ENCODE data around the gene PRPF4.

The PRPF4 gene

DNA sequence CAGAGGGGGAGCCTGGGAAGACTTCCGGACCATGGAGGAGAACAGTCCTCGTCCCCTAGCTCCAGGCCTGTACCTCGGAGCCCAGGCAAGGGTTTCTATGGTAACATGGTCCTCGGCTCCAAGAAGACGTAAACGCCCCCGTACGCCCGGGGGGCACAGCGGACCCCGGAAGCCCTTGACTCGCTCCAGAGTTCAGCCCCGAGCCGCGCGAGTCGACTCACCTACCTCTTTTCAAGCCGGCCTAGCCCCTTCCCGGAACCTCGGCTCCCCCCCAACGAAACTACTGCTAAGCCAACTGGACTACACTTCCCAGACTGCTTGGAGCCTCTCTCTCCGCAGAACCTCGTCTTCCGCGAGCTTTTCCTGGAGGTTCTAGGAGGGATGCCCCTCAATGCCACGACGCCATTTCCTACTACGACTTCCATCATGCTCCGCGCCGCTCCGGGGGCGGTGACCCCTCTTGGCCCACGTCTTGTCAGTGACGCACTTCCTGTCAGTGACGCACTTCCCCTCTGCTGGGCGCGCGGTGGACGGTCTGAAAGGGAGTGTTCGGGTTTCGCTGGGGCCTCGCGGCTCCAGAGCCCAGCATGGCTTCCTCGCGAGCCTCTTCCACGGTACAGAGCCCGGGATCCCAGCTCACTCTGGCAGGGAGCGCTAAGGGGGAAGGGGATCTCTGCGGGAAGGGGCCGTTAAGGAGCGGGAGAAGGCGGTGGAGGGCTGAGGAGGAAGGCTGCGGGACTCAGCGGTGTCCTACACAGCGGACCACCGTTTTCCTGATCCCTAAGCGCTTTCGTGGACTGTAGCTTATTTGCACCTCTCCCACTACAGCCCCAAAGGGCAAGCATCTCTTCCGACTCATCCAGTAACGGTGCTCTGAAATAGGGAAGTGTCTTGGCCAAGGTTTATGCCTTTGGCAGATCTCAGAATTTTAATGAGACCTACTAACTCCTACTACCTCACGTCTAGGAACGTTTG is at the start of gene PRPF4, which contains the start of gene CDC26:
TSS of gene PRPF4 (plus strand) at position 502 of the 975 bp plus-strand sequence. CDS start at position 588, 86 bp downstream.
TSS of gene CDC26 (minus strand) at position 416 of the 975 bp plus-strand sequence. CDS start 3,065 bp downstream, outside the sequence.
- peak within 1 kb of the TSS; percentile 80 for H3K27ac ChIP-seq (ENCODE audit: low read length)
- peaks cover 65% of the 10 kb centered on the region for H3K79me2 ChIP-seq (ENCODE audit: low read length)
- H3K27me3 ChIP-seq (replicated peaks; ENCODE audit: insufficient read depth, low read length) = no peaks in the 10 kb centered on the region
- H2AFZ ChIP-seq (ENCODE audit: low read length) = peak within 1 kb of the TSS; percentile 84
- DNase-seq = peak; percentile 97
- no peaks in the 10 kb centered on the region for H3K9me2 ChIP-seq (replicated peaks; ENCODE audit: insufficient read depth, low read length)
- H3K9me3 ChIP-seq (replicated peaks; ENCODE audit: insufficient read depth, low read length) = no peaks in the 10 kb centered on the region
- peaks cover 6% of the 10 kb centered on the region for H3F3A ChIP-seq (ENCODE audit: insufficient read depth, low read length)
- no peaks in the 10 kb centered on the region for H4K20me1 ChIP-seq (ENCODE audit: insufficient read depth, low read length)
- peak within 1 kb of the TSS; percentile 85 for H3K4me2 ChIP-seq (ENCODE audit: low read depth, low read length)
- TF ChIP-seq EZH2 (optimal IDR thresholded peaks at IDR 0.05; ENCODE audit: low read depth, low read length) (no peak), EZH2phosphoT487 (IDR thresholded peaks at IDR 0.05; ENCODE audit: low read length) (no peak)
- TF ChIP-seq, protein P1, sequence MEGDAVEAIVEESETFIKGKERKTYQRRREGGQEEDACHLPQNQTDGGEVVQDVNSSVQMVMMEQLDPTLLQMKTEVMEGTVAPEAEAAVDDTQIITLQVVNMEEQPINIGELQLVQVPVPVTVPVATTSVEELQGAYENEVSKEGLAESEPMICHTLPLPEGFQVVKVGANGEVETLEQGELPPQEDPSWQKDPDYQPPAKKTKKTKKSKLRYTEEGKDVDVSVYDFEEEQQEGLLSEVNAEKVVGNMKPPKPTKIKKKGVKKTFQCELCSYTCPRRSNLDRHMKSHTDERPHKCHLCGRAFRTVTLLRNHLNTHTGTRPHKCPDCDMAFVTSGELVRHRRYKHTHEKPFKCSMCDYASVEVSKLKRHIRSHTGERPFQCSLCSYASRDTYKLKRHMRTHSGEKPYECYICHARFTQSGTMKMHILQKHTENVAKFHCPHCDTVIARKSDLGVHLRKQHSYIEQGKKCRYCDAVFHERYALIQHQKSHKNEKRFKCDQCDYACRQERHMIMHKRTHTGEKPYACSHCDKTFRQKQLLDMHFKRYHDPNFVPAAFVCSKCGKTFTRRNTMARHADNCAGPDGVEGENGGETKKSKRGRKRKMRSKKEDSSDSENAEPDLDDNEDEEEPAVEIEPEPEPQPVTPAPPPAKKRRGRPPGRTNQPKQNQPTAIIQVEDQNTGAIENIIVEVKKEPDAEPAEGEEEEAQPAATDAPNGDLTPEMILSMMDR (IDR thresholded peaks at IDR 0.05; ENCODE audit: low read length) = no peak
- H3K36me3 ChIP-seq (replicated peaks; ENCODE audit: insufficient read depth, low read length) = peaks cover 14% of the 10 kb centered on the region
- peaks cover 10% of the 10 kb centered on the region for H3K4me1 ChIP-seq (ENCODE audit: low read length)
- H3K9ac ChIP-seq (ENCODE audit: low read length) = peak within 1 kb of the TSS; percentile 93
- peak within 1 kb of the TSS; percentile 98 for H3K4me3 ChIP-seq (ENCODE audit: low read length)

DNA sequence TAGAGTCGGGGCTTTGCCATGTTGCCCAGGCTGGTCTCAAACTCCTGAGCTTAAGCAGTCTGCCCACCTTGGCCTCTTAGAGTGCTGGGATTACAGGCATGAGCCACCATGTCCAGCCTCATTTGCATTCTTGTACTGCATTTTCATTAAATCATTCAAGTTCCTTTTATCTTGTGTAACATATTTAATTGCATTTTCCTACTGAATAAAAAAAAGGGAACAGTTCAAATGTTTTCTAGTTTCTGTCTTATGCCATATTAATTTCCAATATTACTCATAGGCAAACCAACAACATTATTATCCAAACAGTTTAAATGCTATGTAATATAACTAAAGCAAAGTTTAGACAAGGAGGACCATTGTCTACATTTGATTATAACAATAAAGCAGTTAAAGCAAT is 48.0 kb upstream of the PRPF4 start:
- Histone ChIP-seq H3K4me2 (ENCODE audit: low read depth, low read length) (no peak overlapping the region), H3K27ac (ENCODE audit: low read length) (no peak overlapping the region), H3K9ac (ENCODE audit: low read length) (no peak overlapping the region), H4K20me1 (ENCODE audit: insufficient read depth, low read length) (no peaks in the 10 kb centered on the region), H3K36me3 (replicated peaks; ENCODE audit: insufficient read depth, low read length) (no peaks in the 10 kb centered on the region), H3K4me3 (ENCODE audit: low read length) (no peak overlapping the region), H3K9me2 (replicated peaks; ENCODE audit: insufficient read depth, low read length) (no peaks in the 10 kb centered on the region), H3F3A (ENCODE audit: insufficient read depth, low read length) (no peaks in the 10 kb centered on the region), H2AFZ (ENCODE audit: low read length) (no peak overlapping the region), H3K79me2 (ENCODE audit: low read length) (peaks cover 3% of the 10 kb centered on the region; the same call in 1 of the 2 replicates), H3K9me3 (replicated peaks; ENCODE audit: insufficient read depth, low read length) (no peaks in the 10 kb centered on the region), H3K4me1 (ENCODE audit: low read length) (peaks cover 3% of the 10 kb centered on the region; the same call in 1 of the 2 replicates), H3K27me3 (replicated peaks; ENCODE audit: insufficient read depth, low read length) (no peaks in the 10 kb centered on the region)
- DNase-seq = no peak
- no peak for TF ChIP-seq EZH2 (optimal IDR thresholded peaks at IDR 0.05; ENCODE audit: low read depth, low read length)

DNA sequence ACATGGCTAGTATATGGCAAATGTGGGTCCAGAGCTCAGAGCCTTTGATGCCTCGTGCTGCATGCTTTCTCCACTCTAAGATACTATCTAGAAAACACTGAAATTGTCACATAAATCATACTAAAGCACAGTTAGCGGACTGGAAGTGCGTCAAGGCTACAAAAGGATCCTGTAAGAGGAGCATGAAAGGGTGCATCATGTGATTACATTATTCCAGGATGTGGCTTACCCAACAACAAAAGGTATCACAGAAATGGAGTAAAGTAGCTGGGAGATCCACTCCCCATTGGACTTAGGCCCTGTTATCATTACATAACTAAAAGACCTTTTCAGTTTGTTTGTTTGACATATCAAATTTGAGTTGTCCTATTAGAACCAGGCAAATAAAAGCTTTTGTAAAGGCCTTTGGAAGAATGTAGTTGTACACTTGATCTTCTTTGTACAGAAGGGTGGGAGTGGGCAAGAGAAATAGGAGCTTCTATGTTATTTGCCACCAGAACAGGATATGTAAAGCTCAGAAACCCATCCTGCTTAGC is 47.3 kb upstream of the PRPF4 start:
- H3K27ac ChIP-seq (ENCODE audit: low read length) = no peak overlapping the region
- H3F3A ChIP-seq (ENCODE audit: insufficient read depth, low read length) = no peaks in the 10 kb centered on the region
- TF ChIP-seq EZH2phosphoT487 (IDR thresholded peaks at IDR 0.05; ENCODE audit: low read length) (no peak), EZH2 (optimal IDR thresholded peaks at IDR 0.05; ENCODE audit: low read depth, low read length) (no peak)
- TF ChIP-seq, protein P1 (IDR thresholded peaks at IDR 0.05; ENCODE audit: low read length) = no peak
- no peak overlapping the region for H3K4me2 ChIP-seq (ENCODE audit: low read depth, low read length)
- no peak for DNase-seq
- no peaks in the 10 kb centered on the region for H4K20me1 ChIP-seq (ENCODE audit: insufficient read depth, low read length)
- no peak overlapping the region for H3K9ac ChIP-seq (ENCODE audit: low read length)
- no peak overlapping the region for H3K4me3 ChIP-seq (ENCODE audit: low read length)
- H3K4me1 ChIP-seq (ENCODE audit: low read length) = no peaks in the 10 kb centered on the region
- no peaks in the 10 kb centered on the region for H3K9me3 ChIP-seq (replicated peaks; ENCODE audit: insufficient read depth, low read length)
- H3K27me3 ChIP-seq (replicated peaks; ENCODE audit: insufficient read depth, low read length) = no peaks in the 10 kb centered on the region
- no peaks in the 10 kb centered on the region for H3K9me2 ChIP-seq (replicated peaks; ENCODE audit: insufficient read depth, low read length)
- H3K36me3 ChIP-seq (replicated peaks; ENCODE audit: insufficient read depth, low read length) = no peaks in the 10 kb centered on the region
- no peak overlapping the region for H2AFZ ChIP-seq (ENCODE audit: low read length)
- no peaks in the 10 kb centered on the region for H3K79me2 ChIP-seq (ENCODE audit: low read length)

Measured in MM.1S (cell line).